Measurements from ENCODE around the gene OLFML2A. TPM values are rescaled to one million over a fixed set of nuclear protein-coding genes. Genes with fewer than 3 reads are reported as not detected.

Gene OLFML2A
- total and polyA plus RNA-seq, 2 donors (not counting 1 experiment from before 2014, with no cell fraction given), result 0.76 to 0.88 TPM

DNA sequence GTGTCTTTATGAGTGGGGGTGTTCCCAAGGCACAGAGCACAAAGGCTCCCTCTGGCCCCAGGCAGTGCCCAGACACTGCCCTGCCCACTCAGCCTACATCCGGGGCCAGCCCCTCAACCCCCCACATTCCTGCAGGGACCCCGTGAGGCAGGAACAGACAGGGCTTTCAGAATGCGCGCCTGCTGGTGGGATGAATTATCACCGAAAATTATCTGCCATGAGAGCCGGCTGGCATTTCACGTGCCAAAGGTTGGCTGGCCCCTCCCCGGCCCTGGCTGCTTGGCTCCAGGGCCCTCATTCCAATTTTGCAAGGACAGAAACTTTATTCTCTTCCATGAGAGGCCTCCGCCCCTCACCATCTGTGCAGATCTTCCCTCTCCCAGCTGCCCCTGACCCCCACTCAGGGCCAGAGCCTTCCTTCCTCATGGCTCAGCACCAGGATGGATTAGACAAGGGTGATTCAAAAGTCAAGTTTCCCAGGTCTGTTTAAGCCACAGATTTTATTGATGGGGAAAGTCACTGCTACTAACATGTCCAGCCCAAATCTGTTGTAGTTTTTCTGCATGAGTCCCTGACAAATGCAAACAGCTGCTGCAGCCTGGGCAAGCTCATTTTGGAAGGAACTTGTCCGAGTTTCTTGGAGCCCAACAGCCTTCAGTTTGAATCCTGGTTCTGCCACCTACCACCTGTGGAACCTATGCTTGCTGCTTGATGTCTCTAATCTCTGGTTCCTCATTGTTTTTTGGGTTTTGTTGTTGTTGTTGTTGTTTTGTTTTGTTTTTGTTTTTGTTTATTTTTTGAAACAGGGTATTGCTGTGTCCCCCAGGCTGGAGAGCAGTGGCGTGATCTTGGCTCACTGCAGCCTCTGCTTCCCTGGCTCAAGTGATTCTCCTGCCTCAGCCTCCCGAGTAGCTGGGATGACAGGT is 44.0 kb downstream of the OLFML2A start:
- no peak overlapping the region for H2AFZ ChIP-seq (ENCODE audit: insufficient read depth, low read depth, low read length, poor library complexity, severe bottlenecking)
- CTCF ChIA-PET, result no interaction called here
- H3K4me2 ChIP-seq (replicated peaks; ENCODE audit: low read depth, low read length, poor library complexity, severe bottlenecking), result no peak overlapping the region
- Mint-ChIP-seq H3K4me3 (no peak overlapping the region), H3K27ac (no peak overlapping the region), H3K9me3 (ENCODE audit: insufficient read depth) (no peaks in the 10 kb centered on the region), H3K27me3 (peaks cover 3% of the 10 kb centered on the region), H3K4me1 (no peaks in the 10 kb centered on the region)
- TF ChIP-seq, protein P1, sequence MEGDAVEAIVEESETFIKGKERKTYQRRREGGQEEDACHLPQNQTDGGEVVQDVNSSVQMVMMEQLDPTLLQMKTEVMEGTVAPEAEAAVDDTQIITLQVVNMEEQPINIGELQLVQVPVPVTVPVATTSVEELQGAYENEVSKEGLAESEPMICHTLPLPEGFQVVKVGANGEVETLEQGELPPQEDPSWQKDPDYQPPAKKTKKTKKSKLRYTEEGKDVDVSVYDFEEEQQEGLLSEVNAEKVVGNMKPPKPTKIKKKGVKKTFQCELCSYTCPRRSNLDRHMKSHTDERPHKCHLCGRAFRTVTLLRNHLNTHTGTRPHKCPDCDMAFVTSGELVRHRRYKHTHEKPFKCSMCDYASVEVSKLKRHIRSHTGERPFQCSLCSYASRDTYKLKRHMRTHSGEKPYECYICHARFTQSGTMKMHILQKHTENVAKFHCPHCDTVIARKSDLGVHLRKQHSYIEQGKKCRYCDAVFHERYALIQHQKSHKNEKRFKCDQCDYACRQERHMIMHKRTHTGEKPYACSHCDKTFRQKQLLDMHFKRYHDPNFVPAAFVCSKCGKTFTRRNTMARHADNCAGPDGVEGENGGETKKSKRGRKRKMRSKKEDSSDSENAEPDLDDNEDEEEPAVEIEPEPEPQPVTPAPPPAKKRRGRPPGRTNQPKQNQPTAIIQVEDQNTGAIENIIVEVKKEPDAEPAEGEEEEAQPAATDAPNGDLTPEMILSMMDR (IDR thresholded peaks at IDR 0.05), result no peak
- no peak for TF ChIP-seq EZH2 (IDR thresholded peaks at IDR 0.05; ENCODE audit: borderline replicate concordance, insufficient read depth, low read depth, low read length, poor library complexity, severe bottlenecking)
- no peaks in the 10 kb centered on the region for H3K27me3 ChIP-seq (replicated peaks in 1 of 4; ENCODE audit: control extremely low read depth in 1 of 4, control insufficient read depth in 3 of 4, insufficient read depth in 4 of 4, low read length in 3 of 4)
- intact Hi-C loops (cut with micrococcal nuclease), result no loop called here
- no peak overlapping the region for H3K9ac ChIP-seq (ENCODE audit: low read length)
- no peak for ATAC-seq (ENCODE audit: low read depth)
- no peaks in the 10 kb centered on the region for H3K4me1 ChIP-seq (ENCODE audit: control insufficient read depth in 2 of 2, insufficient read depth in 2 of 2, low read length in 2 of 2)
- WGBS (ENCODE audit: insufficient coverage), result 94% methylated on average over 11 of the region's 12 CpGs
- H3K27ac ChIP-seq (ENCODE audit: low read length in 2 of 2), result no peak overlapping the region
- no peaks in the 10 kb centered on the region for H3K36me3 ChIP-seq (replicated peaks in 1 of 2; ENCODE audit: control extremely low read depth in 1 of 2, control insufficient read depth in 1 of 2, extremely low read depth in 1 of 2, insufficient read depth in 2 of 2, low read length in 1 of 2)
- H3K9me3 ChIP-seq (ENCODE audit: control extremely low read depth in 1 of 3, control insufficient read depth in 2 of 3, insufficient read depth in 1 of 3, low read length in 2 of 3), result no peaks in the 10 kb centered on the region
- no peaks in the 10 kb centered on the region for H4K20me1 ChIP-seq (ENCODE audit: control insufficient read depth, insufficient read depth, low read length, poor library complexity, severe bottlenecking)
- DNase-seq, result no peak
- H3K4me3 ChIP-seq (ENCODE audit: control extremely low read depth in 1 of 5, extremely low read depth in 1 of 5, insufficient read depth in 1 of 5, low read depth in 2 of 5, low read length in 4 of 5), result no peak overlapping the region
- POLR2A ChIA-PET, result no interaction called here
- no peaks in the 10 kb centered on the region for H3K79me2 ChIP-seq (ENCODE audit: control insufficient read depth, insufficient read depth, low read length)

Measured in B cell (primary cell).